SK-N-SH (cell line): ENCODE data around the gene HDGFL2. TPM values are rescaled to one million over a fixed set of nuclear protein-coding genes. Genes with fewer than 3 reads are reported as not detected.

Experiments used
- CTCF ChIA-PET: fragments of 300-600, 350-600 bp; formaldehyde crosslinking; extraction: SDS; loops from one replicate; lab custom pipeline; 2021; lab: Yijun Ruan, JAX
- POLR2A ChIA-PET: fragments of 350-600 bp; sonication (Branson Sonifier 250); formaldehyde crosslinking; extraction: SDS; loops from one replicate; lab custom pipeline; 2020; ENCODE audit warnings: antibody characterized with exemption, inconsistent platforms; lab: Yijun Ruan, JAX
- DNase-seq: peaks from one replicate; pipeline ENCODE4 v3.0.0; 2012
- H2AFZ ChIP-seq: fragments of 200-600 bp; sonication (generic); 2 replicates; pipeline ENCODE4 v1.8.1; 2016; ENCODE audit warnings: antibody characterized with exemption, mild to moderate bottlenecking, low read depth
- H3F3A ChIP-seq: fragments of 200-600 bp; sonication (generic); replicated peaks from 2 replicates; pipeline ENCODE3; 2016; ENCODE audit warnings: antibody characterized with exemption, mild to moderate bottlenecking; ENCODE audit not compliant: insufficient read depth
- H3K27ac ChIP-seq, 2 experiments: fragments of 200-500 bp in 1 of 2; fragments of 200-600 bp in 1 of 2; sonication (Bioruptor generic) in 1 of 2; sonication (generic), shearing (Covaris generic) in 1 of 2; 2 replicates each; pipeline versions ENCODE4 v1.5.1 to v1.6.1; 2014 to 2016; ENCODE audit warnings: low read depth in 2 of 2, inconsistent platforms in 1 of 2, low read length in 1 of 2, mild to moderate bottlenecking in 1 of 2, mixed read lengths in 1 of 2
- H3K27me3 ChIP-seq: fragments of 200-600 bp; sonication (generic), shearing (Covaris generic); 2 replicates; pipeline ENCODE4 v1.6.1; 2016; ENCODE audit warnings: mixed run types; ENCODE audit not compliant: insufficient read depth
- H3K36me3 ChIP-seq, 2 experiments: fragments of 200-500 bp in 1 of 2; fragments of 200-600 bp in 1 of 2; sonication (Bioruptor generic) in 1 of 2; sonication (generic) in 1 of 2; replicated peaks in 1 of 2; 2 replicates each; pipeline versions ENCODE3 to v1.5.1; 2014 to 2016; ENCODE audit warnings: low read length in 1 of 2, mild to moderate bottlenecking in 1 of 2; ENCODE audit not compliant: insufficient read depth in 2 of 2, control insufficient read depth in 1 of 2
- H3K4me1 ChIP-seq, 2 experiments: fragments of 200-500 bp in 1 of 2; fragments of 200-600 bp in 1 of 2; sonication (Bioruptor generic) in 1 of 2; sonication (generic), shearing (Covaris generic) in 1 of 2; 2 replicates each; pipeline versions ENCODE4 v1.5.1 to v1.6.1; 2014 to 2016; ENCODE audit warnings: low read depth in 1 of 2, low read length in 1 of 2, mixed run types in 1 of 2; ENCODE audit not compliant: insufficient read depth in 2 of 2, control insufficient read depth in 1 of 2
- H3K4me2 ChIP-seq: fragments of 200-600 bp; sonication (generic), shearing (Covaris generic); 2 replicates; pipeline ENCODE4 v1.6.1; 2017; ENCODE audit warnings: mixed run types
- H3K4me3 ChIP-seq, 2 experiments: fragments of 200-500 bp in 1 of 2; fragments of 200-600 bp in 1 of 2; sonication (Bioruptor generic) in 1 of 2; sonication (generic), shearing (Covaris generic) in 1 of 2; 2 replicates each; pipeline versions ENCODE4 v1.5.1 to v1.8.1; 2014 to 2016; ENCODE audit warnings: low read depth in 2 of 2, inconsistent platforms in 1 of 2, low read length in 1 of 2, mild to moderate bottlenecking in 1 of 2, mixed read lengths in 1 of 2, moderate library complexity in 1 of 2
- H3K79me2 ChIP-seq: fragments of 200-600 bp; sonication (generic); 2 replicates; pipeline ENCODE4 v1.8.1; 2017; ENCODE audit warnings: mild to moderate bottlenecking; ENCODE audit not compliant: insufficient read depth
- H3K9ac ChIP-seq: fragments of 200-600 bp; sonication (generic); 2 replicates; pipeline ENCODE4 v1.6.1; 2017; ENCODE audit warnings: mixed run types
- H3K9me2 ChIP-seq: fragments of 200-600 bp; sonication (generic); 2 replicates; pipeline ENCODE4 v1.6.1; 2017; ENCODE audit warnings: mixed run types
- H3K9me3 ChIP-seq: fragments of 200-600 bp; sonication (generic); 2 replicates; pipeline ENCODE4 v1.6.1; 2017; ENCODE audit warnings: mixed run types, mild to moderate bottlenecking, moderate library complexity
- H4K20me1 ChIP-seq: fragments of 200-600 bp; sonication (generic); 2 replicates; pipeline ENCODE4 v1.6.1; 2017; ENCODE audit warnings: mild to moderate bottlenecking, mixed run types; ENCODE audit not compliant: insufficient read depth
- CHD2 ChIP-seq: fragments of 150-350 bp; IDR thresholded peaks from 2 replicates; pipeline ENCODE4 v1.6.1; 2018; ENCODE audit warnings: low read length; ENCODE audit not compliant: partially characterized antibody
- CTCF ChIP-seq: fragments of 200-600 bp; sonication (generic); IDR thresholded peaks from 2 replicates; pipeline ENCODE4 v1.6.1; 2017; ENCODE audit warnings: antibody characterized with exemption, mild to moderate bottlenecking, moderate library complexity
- ELF1 ChIP-seq: IDR thresholded peaks from 2 replicates; pipeline ENCODE4 v1.4.0; 2012
- EZH2phosphoT487 ChIP-seq: fragments of 200-600 bp; sonication (generic); IDR thresholded peaks from 2 replicates; pipeline ENCODE4 v1.6.1; 2017; ENCODE audit warnings: low read depth, mixed run types, mild to moderate bottlenecking, antibody characterized with exemption, moderate library complexity, borderline replicate concordance
- FOSL2 ChIP-seq: IDR thresholded peaks from 2 replicates; pipeline ENCODE4 v1.4.0; 2012; ENCODE audit warnings: low read depth, mild to moderate bottlenecking, moderate library complexity, borderline replicate concordance
- FOXM1 ChIP-seq: IDR thresholded peaks from 2 replicates; pipeline ENCODE4 v1.4.0; 2012; ENCODE audit warnings: low read depth, mild to moderate bottlenecking
- GABPA ChIP-seq: IDR thresholded peaks from 2 replicates; pipeline ENCODE4 v1.4.0; 2012; ENCODE audit warnings: low read depth, mild to moderate bottlenecking
- GATA2 ChIP-seq: sonication (generic); formaldehyde crosslinking; IDR thresholded peaks from 2 replicates; pipeline ENCODE4 v1.5.0; 2020; ENCODE audit warnings: mild to moderate bottlenecking, missing genetic modification reagents
- JUND ChIP-seq: IDR thresholded peaks from 2 replicates; pipeline ENCODE4 v1.4.0; 2012
- MAX ChIP-seq: IDR thresholded peaks from 2 replicates; pipeline ENCODE4 v1.4.0; 2012; ENCODE audit warnings: low read depth
- PBX3 ChIP-seq: IDR thresholded peaks from 2 replicates; pipeline ENCODE4; 2012
- RAD21 ChIP-seq: IDR thresholded peaks from 2 replicates; pipeline ENCODE4 v1.6.1; 2012; ENCODE audit warnings: mild to moderate bottlenecking, low read length
- RCOR1 ChIP-seq: fragments of 150-350 bp; IDR thresholded peaks from 2 replicates; pipeline ENCODE4 v1.6.1; 2017; ENCODE audit warnings: antibody characterized with exemption, low read length
- REST ChIP-seq: IDR thresholded peaks from 2 replicates; pipeline ENCODE4 v1.6.1; 2012; ENCODE audit warnings: mild to moderate bottlenecking, low read depth, low read length, moderate library complexity
- RFX5 ChIP-seq: IDR thresholded peaks from 2 replicates; pipeline ENCODE4 v1.6.1; 2012; ENCODE audit warnings: mild to moderate bottlenecking, improper control_type of control experiment, low read length
- TAF1 ChIP-seq: IDR thresholded peaks from 2 replicates; pipeline ENCODE4 v1.6.1; 2012; ENCODE audit warnings: low read depth, mild to moderate bottlenecking, low read length, moderate library complexity, borderline replicate concordance
- TCF12 ChIP-seq: IDR thresholded peaks from 2 replicates; pipeline ENCODE4 v1.4.0; 2012
- TEAD4 ChIP-seq: IDR thresholded peaks from 2 replicates; pipeline ENCODE4 v1.4.0; 2012; ENCODE audit warnings: mild to moderate bottlenecking, borderline replicate concordance; ENCODE audit not compliant: insufficient read depth
- YY1 ChIP-seq: IDR thresholded peaks from 2 replicates; pipeline ENCODE4 v1.4.0; 2012; ENCODE audit warnings: low read depth, mild to moderate bottlenecking
- WGBS: methylation state at CpG from one replicate; pipeline ENCODE4 v1.1.6; 2017; ENCODE audit warnings: low lambda C conversion rate; 5-methylcytosine and 5-hydroxymethylcytosine counted together
- polyA plus RNA-seq, 3 experiments: library from polyadenylated mRNA; depleted of rRNA; stranded (reverse); fragments of >200 nt; gene quantifications; 2 replicates each; pipeline ENCODE4 v1.2.3, GENCODE V29; 2012

The HDGFL2 gene
- polyA plus RNA-seq, 1 of the 3 experiments (the other 2 are of a cell fraction): 77.8 TPM

- no peak for TF ChIP-seq REST
- no peak for TF ChIP-seq RCOR1
- no peak for TF ChIP-seq MAX
- no peak for TF ChIP-seq CHD2
These were observed 43.6 kb upstream of the HDGFL2 start (continued) for GRCh38 chr19:4428326-4428975.

GRCh38 chr19:4429256-4429655 is 42.8 kb upstream of the HDGFL2 start:
- Histone ChIP-seq H3K27ac (no peak overlapping the region), H3K9ac (no peak overlapping the region), H2AFZ (no peak overlapping the region), H4K20me1 (no peaks in the 10 kb centered on the region), H3K4me1 (no peaks in the 10 kb centered on the region), H3K4me3 (no peak overlapping the region), H3K9me2 (no peaks in the 10 kb centered on the region), H3K27me3 (no peaks in the 10 kb centered on the region), H3K9me3 (no peaks in the 10 kb centered on the region), H3F3A (peaks cover 4% of the 10 kb centered on the region), H3K79me2 (no peaks in the 10 kb centered on the region), H3K36me3 (peaks cover 0 to 28% of the 10 kb centered on the region in 2 experiments), H3K4me2 (no peak overlapping the region)
- 96% methylated on average over 16 of the region's 16 CpGs for WGBS
- no peak for DNase-seq
- TF ChIP-seq FOXM1 (no peak), RFX5 (no peak), TAF1 (no peak), GABPA (no peak), ELF1 (no peak)
- POLR2A ChIA-PET: interaction anchor here (0.6 kb wide), 1 partner anchor 151 kb away, joined by 3 read pairs; no protein-coding TSS in a partner anchor
- CTCF ChIA-PET: interaction anchor here (1.6 kb wide), 1 partner anchor 29 kb away, joined by 4 read pairs; the partner anchor contains the start of gene SH3GL1

GRCh38 chr19:4429771-4430171 is 42.3 kb upstream of the HDGFL2 start:
- no peak for DNase-seq
- H4K20me1 ChIP-seq: no peaks in the 10 kb centered on the region
- H3K4me3 ChIP-seq: no peak overlapping the region
- peaks cover 4% of the 10 kb centered on the region for H3F3A ChIP-seq
- no peaks in the 10 kb centered on the region for H3K9me3 ChIP-seq
- no peak overlapping the region for H2AFZ ChIP-seq
- no peaks in the 10 kb centered on the region for H3K9me2 ChIP-seq
- ChIA-PET CTCF (interaction anchor here (0.8 to 1.6 kb wide), 2 partner anchors 15 to 30 kb away, joined by 3 to 4 read pairs; partner anchors contain the start of gene SH3GL1), POLR2A (interaction anchor here (0.6 kb wide), 1 partner anchor 150 kb away, joined by 3 read pairs; no protein-coding TSS in a partner anchor)
- WGBS: 89% methylated on average over 11 of the region's 12 CpGs
- no peak overlapping the region for H3K4me2 ChIP-seq
- no peak overlapping the region for H3K9ac ChIP-seq
- no peaks in the 10 kb centered on the region; the same call in 1 of the 2 replicates for H3K79me2 ChIP-seq
- peaks cover 0 to 28% of the 10 kb centered on the region in 2 experiments for H3K36me3 ChIP-seq
- no peak overlapping the region for H3K27ac ChIP-seq
- no peaks in the 10 kb centered on the region for H3K4me1 ChIP-seq
- H3K27me3 ChIP-seq: no peaks in the 10 kb centered on the region
- TF ChIP-seq YY1 (no peak), FOSL2 (no peak), RAD21 (no peak), ELF1 (no peak), PBX3 (no peak), CTCF (no peak), RFX5 (no peak), TCF12 (no peak), TEAD4 (no peak), GABPA (no peak), EZH2phosphoT487 (no peak), JUND (no peak), GATA2 (no peak)
